GM19467 (cell line): ENCODE measurements around the gene BPIFB2.

Experiments used
- ATAC-seq: cut with Tn5 transposase; IDR thresholded peaks from one replicate; pipeline ENCODE4 v1.9.1; 2021; ENCODE audit warnings: mild to moderate bottlenecking, moderate library complexity; ENCODE audit not compliant: unreplicated experiment

The BPIFB2 gene

GRCh38 chr20:33020278-33021161 is 13.0 kb downstream of the BPIFB2 start:
- no peak for ATAC-seq

GRCh38 chr20:33021879-33022278 is 14.4 kb downstream of the BPIFB2 start:
- no peak for ATAC-seq

- ATAC-seq, result no peak
These were observed 14.8 kb downstream of the BPIFB2 start for GRCh38 chr20:33022289-33022688.

DNA sequence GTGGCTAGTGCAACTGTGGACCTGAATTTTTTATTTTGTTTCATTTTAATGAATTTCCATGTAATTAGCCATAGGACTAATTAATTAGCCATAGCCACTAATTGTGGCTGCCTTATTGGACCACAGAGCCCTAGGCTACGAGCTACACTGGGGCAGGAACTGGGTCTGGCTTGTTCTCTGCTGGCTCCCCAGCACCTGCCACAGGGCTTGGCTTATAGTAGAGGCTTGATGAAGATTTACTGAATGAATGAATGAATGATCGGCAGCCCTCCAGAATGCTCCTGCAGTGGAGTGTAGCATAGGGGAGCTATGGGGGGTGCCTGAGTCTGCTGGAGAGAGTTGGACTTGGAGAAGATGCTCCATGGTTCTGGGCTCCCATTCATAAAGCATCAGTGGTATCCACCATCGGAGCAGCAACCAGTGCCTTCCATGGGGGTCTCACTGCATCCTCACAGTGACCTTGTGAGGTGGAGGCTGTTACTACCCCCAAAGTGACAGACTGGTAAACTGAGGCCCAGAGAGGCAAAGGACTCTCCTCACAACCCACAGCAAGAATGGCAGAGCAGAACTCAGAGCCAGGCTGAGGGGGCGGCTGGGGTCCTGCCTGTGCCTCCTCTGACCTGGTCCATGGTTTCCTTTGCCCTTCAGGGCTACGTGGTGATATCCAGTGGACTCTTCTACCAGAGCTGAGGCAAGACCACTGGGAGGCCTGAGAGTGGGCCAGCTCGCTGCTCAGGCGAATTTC is 15.4 kb downstream of the BPIFB2 start:
- ATAC-seq, result no peak

GRCh38 chr20:33023439-33024242 is 16.1 kb downstream of the BPIFB2 start:
- ATAC-seq, result no peak

GRCh38 chr20:33024243-33024560 is 16.7 kb downstream of the BPIFB2 start:
- no peak for ATAC-seq

- ATAC-seq, result no peak
These were observed 17.3 kb downstream of the BPIFB2 start for GRCh38 chr20:33024609-33025317.

- ATAC-seq, result no peak
These were observed 17.9 kb downstream of the BPIFB2 start for GRCh38 chr20:33025318-33025876.

DNA sequence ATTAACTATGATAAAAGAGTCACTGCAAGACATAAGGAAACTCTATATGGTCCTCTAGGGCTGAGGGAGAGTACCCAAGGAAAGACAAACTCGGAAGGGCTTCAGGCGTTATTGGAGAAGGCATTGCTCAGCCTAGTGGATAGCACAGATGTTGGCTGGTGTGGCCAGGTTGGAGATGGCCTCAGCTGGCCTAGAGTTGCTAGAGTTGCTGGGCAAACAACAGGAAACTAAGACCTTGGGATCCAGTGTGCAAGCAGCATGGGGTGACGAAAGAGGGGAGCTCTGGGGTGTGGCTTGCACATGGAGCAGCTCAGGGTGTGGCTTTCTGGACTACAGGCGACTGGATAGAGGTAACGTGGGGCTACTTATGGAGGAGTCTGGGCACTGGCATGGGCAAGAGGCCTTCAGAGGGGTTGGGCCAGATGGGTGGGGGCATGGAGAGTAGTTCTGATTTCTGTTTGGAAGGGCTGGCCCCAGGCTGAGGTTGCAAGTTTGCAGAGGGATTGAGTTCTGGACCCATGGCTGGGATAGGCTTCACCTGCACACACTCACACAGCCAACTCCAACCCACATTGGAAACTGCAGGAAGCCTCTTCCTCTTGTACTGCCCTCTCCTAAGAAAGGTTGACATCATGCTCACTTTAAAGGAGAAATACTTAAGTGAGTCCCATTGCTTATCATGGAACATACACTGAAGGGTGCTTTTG is 18.7 kb downstream of the BPIFB2 start:
- ATAC-seq, result no peak

GRCh38 chr20:33026779-33027759 is 19.6 kb downstream of the BPIFB2 start:
- ATAC-seq, result no peak

DNA sequence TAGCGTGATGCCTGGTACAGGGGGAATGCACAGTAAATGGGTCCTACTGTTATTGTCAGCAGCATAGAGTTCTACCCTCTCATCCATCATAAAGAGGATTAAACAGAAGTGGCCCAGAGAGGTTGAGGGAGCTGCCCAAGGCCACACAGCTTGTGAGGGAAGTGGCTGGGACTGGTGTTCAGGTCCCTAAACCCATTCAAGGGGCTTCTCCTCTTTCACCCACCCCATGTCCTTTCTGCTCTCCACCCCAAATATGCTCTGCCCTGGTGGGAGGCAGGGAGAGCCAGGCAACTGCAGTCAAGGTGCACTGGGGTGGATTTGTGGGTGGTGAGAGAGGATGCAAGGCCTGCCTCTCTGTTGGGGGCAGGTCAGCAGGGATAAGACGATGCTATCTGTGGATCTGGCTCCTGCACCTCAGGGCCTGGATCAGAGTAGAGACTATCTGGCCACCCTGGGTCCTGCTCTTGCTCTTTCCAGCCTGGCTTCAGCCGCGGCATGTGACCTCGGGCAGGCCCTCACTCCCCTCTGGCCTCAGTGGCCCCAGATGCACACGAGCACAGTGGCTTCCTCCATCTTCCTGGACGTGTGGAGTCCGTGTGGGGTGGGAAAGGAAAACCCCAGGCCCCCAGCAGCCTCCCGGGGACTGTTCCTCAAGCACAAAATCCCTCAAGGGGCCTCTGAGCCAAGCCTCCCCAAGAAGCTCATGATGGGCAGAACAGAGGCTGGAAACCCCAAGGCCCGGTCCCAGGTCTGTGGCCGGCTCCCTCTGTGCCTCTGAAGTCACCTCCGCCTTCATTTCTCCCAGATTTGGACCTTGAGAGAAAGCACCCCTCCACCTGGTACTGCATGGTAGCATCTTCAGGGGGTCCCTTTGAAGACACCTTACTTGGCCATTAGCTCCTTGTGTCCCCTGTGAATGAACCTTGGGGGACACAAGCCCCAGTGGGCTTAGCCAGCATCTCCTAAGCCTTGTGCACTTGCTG is 20.6 kb downstream of the BPIFB2 start:
- ATAC-seq, result no peak

DNA sequence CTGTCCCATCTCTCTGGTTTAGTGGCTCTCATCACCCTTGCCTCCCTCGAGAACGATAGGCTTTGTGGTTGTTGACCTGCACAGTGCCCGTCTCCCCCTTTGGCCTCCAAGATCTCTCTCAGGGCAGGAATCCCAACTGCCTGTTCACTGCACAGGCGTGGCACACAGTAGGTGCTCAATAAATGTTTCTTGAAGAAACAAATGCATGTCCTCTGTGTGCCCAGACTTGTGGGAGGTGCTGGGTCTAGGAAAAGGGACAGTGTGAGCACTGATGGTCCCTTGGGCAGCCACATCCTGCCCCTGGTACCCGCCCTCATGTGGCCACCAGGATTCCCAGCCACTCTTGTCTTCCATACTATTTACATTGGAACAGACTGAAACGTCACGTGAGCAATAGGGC is 21.4 kb downstream of the BPIFB2 start:
- ATAC-seq, result no peak

- ATAC-seq, result no peak
These were observed 22.6 kb downstream of the BPIFB2 start for GRCh38 chr20:33030076-33030475.

DNA sequence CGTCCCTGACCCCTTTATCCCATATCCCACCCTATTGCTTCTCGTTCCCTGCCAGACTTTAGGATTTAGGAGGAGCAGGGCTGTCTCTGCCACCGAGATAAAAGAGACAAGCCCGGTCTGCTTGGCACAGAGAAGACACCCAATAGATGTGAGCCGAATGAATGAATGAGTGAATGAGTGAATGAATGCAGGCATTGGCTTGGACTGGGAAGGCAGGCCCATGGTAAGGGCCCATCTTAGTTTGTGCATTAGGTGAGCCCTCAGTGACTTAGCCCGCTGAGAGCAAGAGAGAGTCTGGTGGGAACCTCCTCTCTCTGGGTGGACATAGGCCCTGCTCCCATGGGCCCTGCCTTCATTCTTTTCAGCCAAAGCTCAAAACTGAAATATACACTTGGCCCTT is 23.1 kb downstream of the BPIFB2 start:
- ATAC-seq, result no peak

DNA sequence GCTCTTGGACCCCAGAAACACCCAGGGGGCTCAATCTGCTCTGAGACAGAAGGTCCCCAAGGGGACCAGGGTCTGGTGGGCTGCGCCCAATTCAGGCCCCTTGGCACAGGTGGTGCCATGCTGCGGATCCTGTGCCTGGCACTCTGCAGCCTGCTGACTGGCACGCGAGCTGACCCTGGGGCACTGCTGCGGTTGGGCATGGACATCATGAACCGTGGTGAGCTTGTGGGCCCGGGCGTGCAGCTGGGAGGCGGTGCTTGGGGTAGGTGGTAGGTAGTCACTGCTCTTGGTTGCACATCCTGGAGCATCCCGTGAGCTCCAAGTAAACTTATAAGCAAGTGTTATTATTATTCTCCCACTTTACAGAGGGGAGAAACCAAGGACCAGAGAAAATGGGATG is 24.0 kb downstream of the BPIFB2 start, which contains the start of gene BPIFB6:
TSS of gene BPIFB6 (plus strand) at position 118 of the 400 bp plus-strand sequence. CDS start at position 118, 0 bp downstream.
- ATAC-seq, result no peak

DNA sequence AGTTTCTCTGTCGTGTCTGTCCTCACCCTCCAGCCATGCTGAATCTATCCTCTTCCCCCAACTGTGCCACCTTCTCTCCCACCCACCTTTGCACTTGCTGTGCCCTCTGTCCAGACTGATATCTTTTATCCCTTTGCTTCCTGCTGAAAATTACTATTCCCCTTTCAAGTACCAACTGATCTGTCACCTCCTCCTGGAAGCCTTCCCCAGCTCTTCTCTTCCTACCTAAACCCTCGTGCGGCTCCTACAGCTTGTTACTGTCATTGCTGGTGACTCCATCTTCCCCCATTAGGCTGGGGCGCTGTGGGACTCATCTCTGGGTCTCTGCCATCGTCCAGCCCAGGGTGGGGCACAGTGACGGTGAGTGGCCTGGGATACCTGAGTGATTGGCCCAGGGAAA is 25.1 kb downstream of the BPIFB2 start:
- ATAC-seq, result no peak

GRCh38 chr20:33033381-33033780 is 25.9 kb downstream of the BPIFB2 start:
- ATAC-seq, result no peak
